ENCODE results near the gene SLC7A1. TPM values are rescaled to one million over a fixed set of nuclear protein-coding genes. Genes with fewer than 3 reads are reported as not detected.

The SLC7A1 gene
- total and polyA plus RNA-seq, 8 donors, result 2.3 to 95.1 (median 21.2) TPM

DNA sequence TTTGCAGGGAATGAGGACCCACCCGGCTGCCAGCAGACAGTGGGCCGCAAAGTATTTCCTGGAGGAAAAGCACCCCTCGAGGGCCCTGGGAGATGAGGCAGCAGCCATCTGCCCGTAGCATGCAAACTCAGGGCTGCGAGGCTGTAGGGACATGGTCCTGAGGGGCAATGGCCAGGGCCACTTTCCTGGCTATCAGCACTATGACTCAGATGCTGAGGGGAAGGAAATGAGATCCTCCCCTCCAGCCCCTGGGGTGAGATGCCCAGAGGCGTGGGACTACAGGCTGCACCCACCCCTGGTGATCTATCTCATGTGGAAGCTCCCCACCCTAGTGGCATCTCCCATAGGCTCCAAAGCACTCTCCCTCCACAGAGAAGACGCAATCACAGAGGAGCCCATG, 80.1 kb downstream of the SLC7A1 start:
- H3K4me1 ChIP-seq, result peaks cover 0 to 9% (median 3%) of the 10 kb centered on the region in 4 donors
- H3K27me3 ChIP-seq, result no peaks in the 10 kb centered on the region
- H3K36me3 ChIP-seq, result peaks cover 28 to 94% (median 76%) of the 10 kb centered on the region in 4 donors
- WGBS, 5 donors, result 88 to 96% (median 94%) methylated on average over 7 of the region's 7 CpGs
- no peaks in the 10 kb centered on the region for H3K9me3 ChIP-seq
- no peak for TF ChIP-seq EP300 (IDR thresholded peaks at IDR 0.05)
- TF ChIP-seq POLR2A (IDR thresholded peaks at IDR 0.05), result no peak
- TF ChIP-seq POLR2AphosphoS5 (IDR thresholded peaks at IDR 0.05), result no peak
- TF ChIP-seq, protein P1, sequence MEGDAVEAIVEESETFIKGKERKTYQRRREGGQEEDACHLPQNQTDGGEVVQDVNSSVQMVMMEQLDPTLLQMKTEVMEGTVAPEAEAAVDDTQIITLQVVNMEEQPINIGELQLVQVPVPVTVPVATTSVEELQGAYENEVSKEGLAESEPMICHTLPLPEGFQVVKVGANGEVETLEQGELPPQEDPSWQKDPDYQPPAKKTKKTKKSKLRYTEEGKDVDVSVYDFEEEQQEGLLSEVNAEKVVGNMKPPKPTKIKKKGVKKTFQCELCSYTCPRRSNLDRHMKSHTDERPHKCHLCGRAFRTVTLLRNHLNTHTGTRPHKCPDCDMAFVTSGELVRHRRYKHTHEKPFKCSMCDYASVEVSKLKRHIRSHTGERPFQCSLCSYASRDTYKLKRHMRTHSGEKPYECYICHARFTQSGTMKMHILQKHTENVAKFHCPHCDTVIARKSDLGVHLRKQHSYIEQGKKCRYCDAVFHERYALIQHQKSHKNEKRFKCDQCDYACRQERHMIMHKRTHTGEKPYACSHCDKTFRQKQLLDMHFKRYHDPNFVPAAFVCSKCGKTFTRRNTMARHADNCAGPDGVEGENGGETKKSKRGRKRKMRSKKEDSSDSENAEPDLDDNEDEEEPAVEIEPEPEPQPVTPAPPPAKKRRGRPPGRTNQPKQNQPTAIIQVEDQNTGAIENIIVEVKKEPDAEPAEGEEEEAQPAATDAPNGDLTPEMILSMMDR (IDR thresholded peaks at IDR 0.05), result no peak
- H3K27ac ChIP-seq, result no peak overlapping the region
- intact Hi-C loops (cut with DNase I; ENCODE audit: low total_unique reads), result no loop called here
- no peak for DNase-seq
- no peak overlapping the region for H3K4me3 ChIP-seq

DNA sequence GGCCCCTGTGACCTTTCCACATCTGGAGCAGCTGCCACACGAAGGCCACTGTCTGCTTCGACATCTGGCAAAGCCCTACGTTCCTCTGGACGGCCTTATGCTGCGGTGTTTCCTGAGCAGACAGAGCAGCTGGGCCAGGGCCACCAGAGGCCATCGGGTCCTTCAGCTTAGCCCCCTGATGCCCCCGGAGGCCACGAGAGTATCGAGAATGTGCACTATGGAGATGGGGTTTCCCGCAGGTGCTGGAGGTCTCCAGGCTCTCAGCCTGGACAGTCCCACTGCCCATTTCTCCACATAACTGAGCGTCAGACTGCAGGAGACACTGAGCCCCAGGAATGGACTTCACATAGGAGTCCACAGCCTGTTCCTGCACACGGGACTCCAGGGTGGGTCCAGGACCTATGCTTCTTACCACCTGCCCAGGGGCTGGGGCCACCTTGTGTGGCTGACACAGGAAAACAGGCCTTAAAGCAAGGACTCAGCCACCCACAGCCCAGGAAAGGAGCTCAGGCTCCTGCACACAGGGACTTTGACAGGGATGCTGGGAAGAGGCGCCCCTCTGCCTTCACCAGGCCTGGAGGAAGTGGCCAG, 80.7 kb downstream of the SLC7A1 start:
- Histone ChIP-seq H3K27me3 (no peaks in the 10 kb centered on the region), H3K9me3 (no peaks in the 10 kb centered on the region), H3K27ac (no peak overlapping the region), H3K36me3 (peaks cover 28 to 89% (median 75%) of the 10 kb centered on the region in 4 donors), H3K4me1 (peaks cover 0 to 9% (median 3%) of the 10 kb centered on the region in 4 donors), H3K4me3 (no peak overlapping the region)
- TF ChIP-seq POLR2A (IDR thresholded peaks at IDR 0.05) (no peak), EP300 (IDR thresholded peaks at IDR 0.05) (no peak), POLR2AphosphoS5 (IDR thresholded peaks at IDR 0.05) (no peak)
- TF ChIP-seq, protein P1 (IDR thresholded peaks at IDR 0.05), result no peak
- no peak for DNase-seq
- 76 to 81% (median 81%) methylated on average over 11 to 13 of the region's 13 CpGs for WGBS, 5 donors
- intact Hi-C loops (cut with DNase I; ENCODE audit: low total_unique reads), result no loop called here

DNA sequence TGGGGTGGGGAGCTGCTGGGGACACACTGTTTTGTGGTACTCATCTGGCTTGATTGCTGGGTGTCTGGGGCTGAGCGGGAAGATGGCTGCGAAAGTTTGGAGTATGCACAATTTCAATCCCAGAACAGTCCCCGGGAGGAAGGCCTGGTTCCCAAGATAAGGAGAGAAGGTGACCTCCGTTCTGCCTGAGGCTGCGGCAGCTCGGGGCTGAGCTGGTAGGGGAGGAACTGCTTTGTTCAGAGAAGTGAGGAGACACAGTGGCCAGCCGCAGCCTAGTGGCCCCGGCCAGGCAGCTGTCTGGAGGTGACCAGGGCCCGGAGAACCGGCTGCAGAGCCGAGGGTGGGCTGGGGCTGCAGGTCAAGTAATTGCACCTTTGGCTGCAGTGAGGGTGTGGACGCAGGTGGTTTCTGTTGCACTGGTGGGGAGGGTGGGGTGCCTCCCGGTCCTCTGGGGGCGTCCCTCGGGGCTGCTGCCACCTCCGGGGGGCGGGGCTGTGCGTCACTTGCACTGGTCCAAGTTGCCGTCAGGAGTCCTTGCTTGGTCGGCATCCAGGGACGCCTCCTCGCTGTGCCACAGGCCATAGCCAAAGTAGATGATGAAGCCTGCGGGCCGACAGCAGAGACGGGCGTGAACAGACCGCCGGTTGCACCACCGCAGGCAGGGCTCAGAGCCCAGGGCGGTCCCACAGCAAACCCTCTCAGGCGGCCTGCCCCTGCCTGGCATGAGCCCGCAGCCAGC, 81.3 kb downstream of the SLC7A1 start:
- Histone ChIP-seq H3K27ac (no peak overlapping the region), H3K36me3 (peaks cover 28 to 82% (median 69%) of the 10 kb centered on the region in 4 donors), H3K4me3 (no peak overlapping the region), H3K27me3 (no peaks in the 10 kb centered on the region), H3K9me3 (no peaks in the 10 kb centered on the region), H3K4me1 (peaks cover 0 to 9% (median 3%) of the 10 kb centered on the region in 4 donors)
- no peak for DNase-seq
- intact Hi-C loops (cut with DNase I; ENCODE audit: low total_unique reads), result no loop called here
- TF ChIP-seq EP300 (IDR thresholded peaks at IDR 0.05) (no peak), POLR2A (IDR thresholded peaks at IDR 0.05) (no peak), POLR2AphosphoS5 (IDR thresholded peaks at IDR 0.05) (no peak)
- TF ChIP-seq, protein P1 (IDR thresholded peaks at IDR 0.05), result no peak
- 88 to 93% (median 90%) methylated on average over 22 to 32 of the region's 32 CpGs for WGBS, 5 donors

DNA sequence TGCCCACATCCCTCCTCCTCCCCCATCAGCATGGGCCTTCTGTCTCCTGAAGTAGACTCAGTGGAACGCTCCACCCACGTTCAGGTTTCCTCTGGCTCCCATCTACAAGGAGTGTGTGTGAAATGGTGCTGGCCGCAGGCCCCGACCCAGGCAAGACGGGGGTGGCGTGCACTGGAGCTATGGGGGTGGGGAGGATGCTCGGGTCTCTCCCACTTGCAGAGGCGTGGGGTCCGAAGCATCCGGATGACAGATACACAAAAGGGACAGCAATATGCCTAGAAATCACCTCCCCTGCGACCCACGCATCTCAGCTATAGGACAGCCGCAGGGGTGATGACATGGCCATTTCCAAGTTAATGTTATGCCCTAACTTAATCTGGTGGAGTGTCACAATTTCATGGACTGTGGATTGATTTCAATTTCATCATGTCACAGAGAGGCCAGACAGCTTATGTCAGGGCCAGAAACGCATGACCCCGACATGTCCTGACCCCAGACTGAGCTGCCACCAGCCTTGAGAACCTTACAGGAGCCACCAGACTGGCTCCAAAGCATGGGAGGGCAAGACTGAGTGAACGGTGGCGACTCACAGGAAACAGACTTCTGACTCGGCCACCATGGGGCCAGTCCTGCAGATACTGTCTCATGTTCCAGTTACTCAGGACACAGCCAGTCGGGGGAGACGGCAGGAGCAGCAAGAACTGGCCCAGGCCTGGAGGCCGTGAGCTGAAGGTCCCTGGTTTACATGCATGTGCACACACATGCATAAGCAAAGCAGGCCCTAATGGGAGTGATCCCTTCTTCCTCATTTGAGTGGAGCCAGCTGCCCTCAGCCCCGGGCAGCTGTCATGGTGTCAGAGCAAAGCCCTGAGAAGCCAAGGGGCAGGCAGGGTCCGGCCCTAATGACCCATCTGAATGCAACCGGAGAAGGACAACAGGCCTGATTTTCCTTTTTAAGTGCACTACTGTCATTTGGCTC, 82.2 kb downstream of the SLC7A1 start:
- H3K27ac ChIP-seq, result no peak overlapping the region
- intact Hi-C loops (cut with DNase I; ENCODE audit: low total_unique reads), result no loop called here
- no peaks in the 10 kb centered on the region for H3K9me3 ChIP-seq
- TF ChIP-seq EP300 (IDR thresholded peaks at IDR 0.05) (no peak), POLR2AphosphoS5 (IDR thresholded peaks at IDR 0.05) (no peak), POLR2A (IDR thresholded peaks at IDR 0.05) (no peak)
- TF ChIP-seq, protein P1 (IDR thresholded peaks at IDR 0.05), result no peak
- no peaks in the 10 kb centered on the region for H3K27me3 ChIP-seq
- 90 to 95% (median 94%) methylated on average over 18 to 24 of the region's 24 CpGs for WGBS, 5 donors
- DNase-seq, result no peak
- H3K36me3 ChIP-seq, result peaks cover 28 to 73% (median 60%) of the 10 kb centered on the region in 4 donors
- H3K4me1 ChIP-seq, result peaks cover 0 to 14% (median 7%) of the 10 kb centered on the region in 4 donors
- H3K4me3 ChIP-seq, result no peak overlapping the region
